HUES6 (cell line): ENCODE measurements around the gene IRF2.
A peak's percentile ranks its signal among the peaks of the same experiment; 100 is the strongest.
"Not testable (repeated sequence)": the region's sequence is repeated elsewhere in the genome, so short reads cannot be mapped to it uniquely, and the experiment has no call there.

ENCODE experiments used
- H3K27ac ChIP-seq: 2 replicates; pipeline ENCODE4 v1.7.0; 2013; ENCODE audit warnings: low read depth, mild to moderate bottlenecking, low read length, inconsistent platforms
- H3K27me3 ChIP-seq: 2 replicates; pipeline ENCODE4 v1.6.1; 2013; ENCODE audit warnings: low read length; ENCODE audit not compliant: control insufficient read depth, insufficient read depth
- H3K36me3 ChIP-seq: 2 replicates; pipeline ENCODE4 v1.6.1; 2013; ENCODE audit warnings: low read length; ENCODE audit not compliant: control insufficient read depth, insufficient read depth
- H3K4me1 ChIP-seq: 2 replicates; pipeline ENCODE4 v1.6.1; 2013; ENCODE audit warnings: low read length; ENCODE audit not compliant: control insufficient read depth, insufficient read depth
- H3K4me3 ChIP-seq: 2 replicates; pipeline ENCODE4 v1.5.1; 2013; ENCODE audit warnings: low read depth, low read length
- H3K9ac ChIP-seq: one replicate; pipeline ENCODE4 v1.6.1; 2013; ENCODE audit warnings: mild to moderate bottlenecking, low read length
- H3K9me3 ChIP-seq: 2 replicates; pipeline ENCODE4 v1.6.1; 2013; ENCODE audit warnings: low read depth, low read length; ENCODE audit not compliant: control insufficient read depth, insufficient read depth

The IRF2 gene

DNA sequence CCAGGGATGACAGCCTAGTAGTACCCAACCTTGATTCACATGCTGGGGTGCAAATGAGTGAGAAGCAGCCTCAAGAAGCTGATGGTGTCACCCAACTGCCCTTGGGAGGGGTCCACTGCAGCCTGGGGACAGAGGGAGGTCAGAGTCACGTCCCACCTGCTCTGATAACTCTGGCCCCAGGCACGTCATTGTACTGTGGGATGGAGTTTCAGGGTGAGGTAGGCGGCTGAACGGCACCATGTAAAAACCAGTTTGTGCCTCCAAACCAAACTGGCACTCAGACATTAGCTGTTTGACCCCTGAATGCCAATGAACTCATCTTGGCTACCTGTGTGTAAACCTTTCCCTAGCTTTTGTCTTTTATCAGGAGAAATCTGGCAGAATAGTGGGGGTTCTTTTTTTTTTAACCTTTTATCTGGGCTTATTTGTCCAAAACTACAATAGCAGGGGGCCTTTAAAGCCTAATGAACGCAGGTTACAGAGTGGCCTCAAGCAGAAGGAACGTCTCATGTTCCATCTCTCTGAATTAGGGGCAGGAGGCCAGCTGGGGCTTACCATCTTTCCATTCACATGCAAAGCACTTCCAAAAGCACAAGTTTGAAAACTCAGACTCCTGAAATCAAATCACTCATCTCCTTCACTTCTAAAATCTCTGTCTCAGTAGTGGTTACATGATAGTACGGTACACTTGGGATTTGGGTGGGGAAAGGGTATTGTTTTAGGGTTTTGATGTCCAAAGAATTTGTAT, 89.4 kb downstream of the IRF2 start:
- Histone ChIP-seq H3K27ac (peak overlapping the region; percentile 62; the same call in 1 of the 2 replicates), H3K4me3 (no peak overlapping the region), H3K9me3 (no peaks in the 10 kb centered on the region), H3K27me3 (no peaks in the 10 kb centered on the region), H3K4me1 (peaks cover 65% of the 10 kb centered on the region), H3K36me3 (peaks cover 6% of the 10 kb centered on the region; the same call in 1 of the 2 replicates), H3K9ac (no peak overlapping the region)

- Histone ChIP-seq H3K9me3 (no peaks in the 10 kb centered on the region; the same call in 1 of the 2 replicates), H3K36me3 (peaks cover 6% of the 10 kb centered on the region; the same call in 1 of the 2 replicates), H3K27me3 (no peaks in the 10 kb centered on the region), H3K4me3 (no peak overlapping the region), H3K4me1 (peaks cover 57% of the 10 kb centered on the region), H3K27ac (no peak overlapping the region), H3K9ac (no peak overlapping the region)
Observed at GRCh38 chr4:184384056-184384809, 90.1 kb downstream of the IRF2 start.

DNA sequence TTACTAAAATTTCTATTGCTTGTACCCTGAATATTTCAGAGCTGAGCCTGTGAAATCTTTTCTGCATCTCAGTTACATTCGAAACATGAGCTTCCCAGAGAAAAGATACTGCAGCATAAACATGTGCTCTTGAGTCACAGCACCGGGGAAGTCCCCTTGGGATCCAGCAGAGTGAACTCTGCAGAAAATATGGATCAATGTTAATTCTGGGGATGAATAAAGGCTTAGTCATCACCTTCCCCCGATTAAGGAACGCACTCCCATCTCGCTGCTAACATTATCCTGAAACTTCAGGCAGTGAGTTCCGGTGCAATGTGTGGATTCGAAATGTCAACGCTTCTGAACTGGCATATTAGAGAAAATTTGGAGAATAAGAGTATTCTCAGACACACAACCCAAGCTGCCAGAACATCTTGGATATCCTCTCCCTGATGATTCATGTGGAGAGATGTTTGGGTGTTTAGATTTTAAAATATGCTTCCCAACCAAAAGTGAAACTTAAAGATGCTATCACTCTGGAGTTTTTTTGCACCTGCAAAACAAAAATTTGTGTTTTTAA, 90.8 kb downstream of the IRF2 start:
- no peak overlapping the region for H3K9ac ChIP-seq
- peaks cover 6% of the 10 kb centered on the region; the same call in 1 of the 2 replicates for H3K36me3 ChIP-seq
- peaks cover 57% of the 10 kb centered on the region for H3K4me1 ChIP-seq
- no peaks in the 10 kb centered on the region; the same call in 1 of the 2 replicates for H3K9me3 ChIP-seq
- no peak overlapping the region for H3K4me3 ChIP-seq
- H3K27ac ChIP-seq: no peak overlapping the region
- H3K27me3 ChIP-seq: no peaks in the 10 kb centered on the region

GRCh38 chr4:184382189-184382846, 92.0 kb downstream of the IRF2 start:
- no peak overlapping the region for H3K9ac ChIP-seq
- no peaks in the 10 kb centered on the region for H3K36me3 ChIP-seq
- H3K4me3 ChIP-seq: no peak overlapping the region
- H3K27me3 ChIP-seq: no peaks in the 10 kb centered on the region
- H3K9me3 ChIP-seq: peaks cover 3% of the 10 kb centered on the region; the same call in 1 of the 2 replicates
- H3K4me1 ChIP-seq: peaks cover 53% of the 10 kb centered on the region
- no peak overlapping the region for H3K27ac ChIP-seq

DNA sequence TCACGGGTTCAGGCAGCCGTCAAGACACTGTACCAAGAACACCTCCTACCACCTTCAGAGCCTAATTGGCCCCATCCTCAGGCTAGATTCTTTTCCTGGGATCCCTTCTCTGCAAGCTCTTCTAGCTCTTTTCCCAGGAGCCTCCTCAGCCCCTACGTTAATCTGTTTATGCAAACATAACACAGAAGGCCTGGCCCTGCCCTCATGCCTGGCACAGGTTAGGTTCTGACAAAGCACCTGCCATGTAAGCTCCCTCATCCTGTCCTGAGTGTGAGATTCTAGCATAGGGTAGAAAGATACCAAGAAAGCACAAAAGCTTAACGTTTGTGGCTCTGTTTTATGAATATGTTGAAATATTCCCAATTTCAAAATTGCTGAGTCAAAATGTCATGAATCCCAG, 93.6 kb downstream of the IRF2 start:
- Histone ChIP-seq H3K27ac (no peak overlapping the region), H3K36me3 (no peaks in the 10 kb centered on the region), H3K9ac (no peak overlapping the region), H3K4me3 (no peak overlapping the region), H3K9me3 (peaks cover 7% of the 10 kb centered on the region; the same call in 1 of the 2 replicates), H3K4me1 (peaks cover 37% of the 10 kb centered on the region), H3K27me3 (no peaks in the 10 kb centered on the region)

GRCh38 chr4:184380214-184380613, 94.1 kb downstream of the IRF2 start:
- not testable (repeated sequence) for H3K9me3 ChIP-seq, H3K9ac ChIP-seq, H3K4me3 ChIP-seq, H3K27ac ChIP-seq, H3K27me3 ChIP-seq, H3K36me3 ChIP-seq
- peaks cover 32% of the 10 kb centered on the region for H3K4me1 ChIP-seq

DNA sequence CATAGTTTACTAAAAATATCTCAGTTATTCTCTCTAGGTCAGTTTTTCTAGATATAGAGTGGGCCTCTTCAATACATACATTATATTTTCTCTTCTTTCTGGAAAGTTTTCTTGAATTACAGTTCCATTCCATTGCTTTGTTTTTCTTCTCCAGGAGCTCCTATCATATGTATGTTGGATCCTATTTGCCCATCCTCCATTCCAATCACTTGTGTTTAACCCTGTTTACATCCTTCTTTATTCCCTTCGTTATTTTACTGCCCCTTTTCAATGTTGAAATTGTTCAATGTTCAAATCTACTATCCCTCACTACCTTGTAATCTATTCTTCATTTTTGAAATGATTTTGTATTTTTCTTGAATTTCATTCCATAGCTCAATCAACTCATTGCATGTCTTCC, 97.4 kb downstream of the IRF2 start:
- H3K27me3 ChIP-seq: no peaks in the 10 kb centered on the region
- peaks cover 13% of the 10 kb centered on the region; the same call in 1 of the 2 replicates for H3K9me3 ChIP-seq
- H3K9ac ChIP-seq: no peak overlapping the region
- peaks cover 1% of the 10 kb centered on the region; the same call in 1 of the 2 replicates for H3K4me1 ChIP-seq
- H3K4me3 ChIP-seq: no peak overlapping the region
- no peak overlapping the region for H3K27ac ChIP-seq
- no peaks in the 10 kb centered on the region for H3K36me3 ChIP-seq

GRCh38 chr4:184376126-184376838, 98.1 kb downstream of the IRF2 start:
- H3K9ac ChIP-seq: no peak overlapping the region
- no peaks in the 10 kb centered on the region for H3K27me3 ChIP-seq
- no peaks in the 10 kb centered on the region for H3K36me3 ChIP-seq
- H3K4me1 ChIP-seq: no peaks in the 10 kb centered on the region
- H3K4me3 ChIP-seq: no peak overlapping the region
- H3K27ac ChIP-seq: no peak overlapping the region
- peaks cover 13% of the 10 kb centered on the region; the same call in 1 of the 2 replicates for H3K9me3 ChIP-seq

- H3K9me3 ChIP-seq: peaks cover 13% of the 10 kb centered on the region; the same call in 1 of the 2 replicates
- H3K9ac ChIP-seq, H3K4me1 ChIP-seq, H3K36me3 ChIP-seq, H3K27me3 ChIP-seq, H3K27ac ChIP-seq, H3K4me3 ChIP-seq: not testable (repeated sequence)
Observed at GRCh38 chr4:184375623-184376022, 98.7 kb downstream of the IRF2 start.

- Histone ChIP-seq H3K27ac (no peak overlapping the region), H3K36me3 (no peaks in the 10 kb centered on the region), H3K9ac (no peak overlapping the region), H3K4me3 (no peak overlapping the region), H3K27me3 (no peaks in the 10 kb centered on the region), H3K4me1 (no peaks in the 10 kb centered on the region), H3K9me3 (peaks cover 13% of the 10 kb centered on the region; the same call in 1 of the 2 replicates)
Observed at GRCh38 chr4:184375027-184375426, 99.3 kb downstream of the IRF2 start.
